HepG2 (cell line): ENCODE results near the gene PFKM. TPM values are rescaled to one million over a fixed set of nuclear protein-coding genes. Genes with fewer than 3 reads are reported as not detected.

Experiments used
- ATAC-seq: fragments of 200-7000 bp; cut with Tn5 transposase; 3 replicates; pipeline ENCODE4 v1.9.1; 2020; ENCODE audit warnings: mild to moderate bottlenecking, moderate library complexity
- BruUV-seq: library from RNA; stranded (reverse); fragments of 400-500 nt; replicated peaks from 2 replicates; lab custom pipeline; 2021; lab: Mats Ljungman, UMichigan
- CTCF ChIA-PET: fragments of 300-600 bp; formaldehyde crosslinking; extraction: SDS; loops from one replicate; lab custom pipeline; 2021; ENCODE audit warnings: low total read pairs, inconsistent platforms, low intra/inter-chr PET ratio; lab: Yijun Ruan, JAX
- POLR2A ChIA-PET: fragments of 350-600 bp; sonication (Branson Sonifier 250); formaldehyde crosslinking; loops from one replicate; lab custom pipeline; 2020; ENCODE audit warnings: antibody characterized with exemption, inconsistent platforms; lab: Yijun Ruan, JAX
- DNase-seq: peaks from one replicate; pipeline ENCODE4 v3.0.0-alpha.2; 2015; ENCODE audit warnings: low spot score
- FAIRE-seq: peaks from 3 replicates; lab custom pipeline; 2011; peaks lifted over from hg19 to GRCh38; lab: Jason Lieb, UNC
- H2AFZ ChIP-seq: one replicate; pipeline ENCODE4 v1.6.1; 2011; ENCODE audit warnings: low read length, inconsistent platforms
- H3K27ac ChIP-seq: fragments of 300-600 bp; 3 replicates; pipeline ENCODE4 v1.8.0; 2011; ENCODE audit warnings: mixed run types, mild to moderate bottlenecking, mixed read lengths, low read length, inconsistent platforms; ENCODE audit not compliant: insufficient read depth; ENCODE audit errors: extremely low read length
- H3K27me3 ChIP-seq, 2 experiments: fragments of 200-600 bp in 1 of 2; 2 replicates in 1 of 2; 3 replicates in 1 of 2; pipeline versions ENCODE4 v1.6.0 to v1.8.0; 2011; ENCODE audit warnings: low read length in 2 of 2, mild to moderate bottlenecking in 2 of 2, moderate library complexity in 2 of 2, inconsistent platforms in 1 of 2; ENCODE audit not compliant: insufficient read depth in 2 of 2, control insufficient read depth in 1 of 2
- H3K36me3 ChIP-seq, 2 experiments: fragments of 200-600 bp in 1 of 2; replicated peaks in 1 of 2; 2 replicates in 1 of 2; 3 replicates in 1 of 2; pipeline versions ENCODE4 v1.5.1 to v1.8.0; 2011; ENCODE audit warnings: low read length in 2 of 2, inconsistent platforms in 1 of 2; ENCODE audit not compliant: insufficient read depth in 2 of 2, control insufficient read depth in 1 of 2
- H3K4me1 ChIP-seq: 2 replicates; pipeline ENCODE4 v1.5.1; 2012; ENCODE audit warnings: low read length, inconsistent platforms; ENCODE audit not compliant: insufficient read depth
- H3K4me2 ChIP-seq: 2 replicates; pipeline ENCODE4 v1.6.0; 2011; ENCODE audit warnings: low read depth, low read length, inconsistent platforms
- H3K4me3 ChIP-seq, 3 experiments: fragments of 200-600 bp in 1 of 3; sonication (generic), shearing (Covaris generic) in 1 of 3; replicated peaks in 1 of 3; 2 replicates each; pipeline ENCODE4 v1.5.1; 2011 to 2016; ENCODE audit warnings: low read length in 3 of 3, inconsistent platforms in 2 of 3, low read depth in 2 of 3, mild to moderate bottlenecking in 2 of 3, control low read depth in 1 of 3, mixed read lengths in 1 of 3; ENCODE audit not compliant: insufficient read depth in 1 of 3
- H3K79me2 ChIP-seq: one replicate; pipeline ENCODE4 v1.6.1; 2011; ENCODE audit warnings: low read length, inconsistent platforms; ENCODE audit not compliant: insufficient read depth
- H3K9ac ChIP-seq: 2 replicates; pipeline ENCODE4 v1.6.0; 2011; ENCODE audit warnings: mild to moderate bottlenecking, low read depth, low read length, inconsistent platforms; ENCODE audit not compliant: insufficient read depth
- H3K9me3 ChIP-seq: 2 replicates; pipeline ENCODE4 v1.5.1; 2012; ENCODE audit warnings: mild to moderate bottlenecking, low read length
- H4K20me1 ChIP-seq: 2 replicates; pipeline ENCODE4 v1.6.0; 2011; ENCODE audit warnings: inconsistent platforms, mild to moderate bottlenecking, low read length, moderate library complexity; ENCODE audit not compliant: insufficient read depth
- FOSL1 ChIP-seq: sonication (generic); formaldehyde crosslinking; IDR thresholded peaks from 2 replicates; pipeline ENCODE4 v1.9.0; 2021; ENCODE audit warnings: missing genetic modification reagents, borderline replicate concordance
- SNAPC4 ChIP-seq: sonication (generic); formaldehyde crosslinking; IDR thresholded peaks from 2 replicates; pipeline ENCODE4 v1.4.0; 2020; ENCODE audit warnings: mild to moderate bottlenecking, missing genetic modification reagents
- ZNF17 ChIP-seq: sonication (generic); formaldehyde crosslinking; IDR thresholded peaks from 2 replicates; pipeline ENCODE4 v1.5.0; 2020; ENCODE audit warnings: mild to moderate bottlenecking, missing genetic modification reagents
- ZNF367 ChIP-seq: sonication (generic); formaldehyde crosslinking; IDR thresholded peaks from 2 replicates; pipeline ENCODE4 v1.4.0; 2020; ENCODE audit warnings: missing genetic modification reagents, borderline replicate concordance
- ZNF510 ChIP-seq: sonication (generic); formaldehyde crosslinking; IDR thresholded peaks from 2 replicates; pipeline ENCODE4 v1.4.0; 2020; ENCODE audit warnings: low read depth, mild to moderate bottlenecking, missing genetic modification reagents
- WGBS: methylation state at CpG from one replicate; pipeline ENCODE4 v1.1.6; 2017; ENCODE audit warnings: low lambda C conversion rate; 5-methylcytosine and 5-hydroxymethylcytosine counted together
- in situ Hi-C: cut with HindIII; loops from 2 replicates; pipeline ENCODE4 v1.10.0; 2017; ENCODE audit warnings: low pct_unique_long_range_greater_than_20kb; ENCODE audit not compliant: extremely low pct_ligation_motif_present
- intact Hi-C: fragments of 100-400 bp; cut with micrococcal nuclease; formaldehyde crosslinking; loops from one replicate; pipeline ENCODE4 v1.10.0; 2022; ENCODE audit not compliant: unreplicated experiment
- polyA plus RNA-seq, 8 experiments: library from polyadenylated mRNA; depleted of rRNA in 3 of 8; stranded (reverse) in 7 of 8; unstranded in 1 of 8; fragments of >200 nt; fragmentation: Illumina TruSeq in 4 of 8; extraction: Trizol in 4 of 8; gene quantifications; 2 replicates each; pipeline versions ENCODE4 v1.2.1 to v1.2.3, GENCODE V29; 2011 to 2016; ENCODE audit warnings: low read depth in 4 of 8, missing spikeins in 1 of 8, mixed read lengths in 1 of 8; ENCODE audit not compliant: insufficient read depth in 1 of 8
- total RNA-seq, 5 experiments: library from RNA; depleted of rRNA; stranded (reverse); fragments of >200 nt; fragmentation: Illumina TruSeq; extraction: Trizol; gene quantifications; 2 replicates each; pipeline ENCODE4 v1.2.3, GENCODE V29; 2016; ENCODE audit warnings: low read depth in 1 of 5
- TF ChIP-seq, protein P1 (sequence below): IDR thresholded peaks from 2 replicates; pipeline ENCODE4 v1.6.1; 2016; ENCODE audit warnings: control low read depth

The PFKM gene
- total and polyA plus RNA-seq, 2 of the 13 experiments (the other 11 are each of a cell fraction or from before 2014, with no cell fraction given) = 1.9 to 2.4 TPM

- Histone ChIP-seq H3K79me2 (no peaks in the 10 kb centered on the region), H3K4me2 (peak overlapping the region; percentile 53), H4K20me1 (no peaks in the 10 kb centered on the region), H3K4me1 (0 out of 2 replicates have a peak, but pooled peaks cover 7% of the 10 kb centered on the region), H2AFZ (no peak overlapping the region), H3K9ac (no peak overlapping the region), H3K4me3 (no peak overlapping the region), H3K36me3 (no peaks in the 10 kb centered on the region), H3K27me3 (peaks cover 2 to 63% of the 10 kb centered on the region in 2 experiments; a peak in 4 of 5 replicates), H3K9me3 (no peaks in the 10 kb centered on the region), H3K27ac (no peak overlapping the region)
- in situ Hi-C loops (no loop called here), intact Hi-C loops (loop anchor here (10.0 kb wide), 1 partner anchor 432 kb away; no protein-coding TSS in a partner anchor)
- TF ChIP-seq, protein P1, sequence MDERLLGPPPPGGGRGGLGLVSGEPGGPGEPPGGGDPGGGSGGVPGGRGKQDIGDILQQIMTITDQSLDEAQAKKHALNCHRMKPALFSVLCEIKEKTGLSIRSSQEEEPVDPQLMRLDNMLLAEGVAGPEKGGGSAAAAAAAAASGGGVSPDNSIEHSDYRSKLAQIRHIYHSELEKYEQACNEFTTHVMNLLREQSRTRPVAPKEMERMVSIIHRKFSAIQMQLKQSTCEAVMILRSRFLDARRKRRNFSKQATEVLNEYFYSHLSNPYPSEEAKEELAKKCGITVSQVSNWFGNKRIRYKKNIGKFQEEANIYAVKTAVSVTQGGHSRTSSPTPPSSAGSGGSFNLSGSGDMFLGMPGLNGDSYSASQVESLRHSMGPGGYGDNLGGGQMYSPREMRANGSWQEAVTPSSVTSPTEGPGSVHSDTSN (CRISPR knock-in tag) = no peak
- no peak for TF ChIP-seq ZNF17 (CRISPR knock-in tag)
- no peak for TF ChIP-seq SNAPC4 (CRISPR knock-in tag)
- TF ChIP-seq ZNF510 (CRISPR knock-in tag) = no peak
- TF ChIP-seq ZNF367 (CRISPR knock-in tag) = no peak
- TF ChIP-seq FOSL1 (CRISPR knock-in tag) = no peak
- DNase-seq (no peak), FAIRE-seq (no peak), ATAC-seq (no peak)
- 18% methylated on average over 7 of the region's 7 CpGs for WGBS
- POLR2A ChIA-PET = no interaction called here
- CTCF ChIA-PET = no interaction called here
- BruUV-seq = no TSS peak
These were observed 63.5 kb downstream of the PFKM start for GRCh38 chr12:48182631-48183030.
